Activated CD4-positive, alpha-beta T cell treated with anti-CD3 and anti-CD28 coated beads for 36 hours (primary cell): ENCODE measurements around the gene SUPT5H. TPM values are rescaled to one million over a fixed set of nuclear protein-coding genes. Genes with fewer than 3 reads are reported as not detected.

Experiments
- ATAC-seq: fragments of 200-7000 bp; cut with Tn5 transposase; one replicate; pipeline ENCODE4 v1.10.0; 2021; ENCODE audit warnings: mild to moderate bottlenecking, moderate library complexity
- CTCF ChIA-PET: fragments of 350-600 bp; sonication (Branson Sonifier 250); formaldehyde crosslinking; loops from one replicate; lab custom pipeline; 2021; ENCODE audit warnings: antibody characterized with exemption; lab: Charles Lee
- POLR2A ChIA-PET: fragments of 350-600 bp; sonication (Branson Sonifier 250); formaldehyde crosslinking; loops from one replicate; lab custom pipeline; 2021; ENCODE audit warnings: antibody characterized with exemption, inconsistent platforms; lab: Charles Lee
- DNase-seq: peaks from one replicate; pipeline ENCODE4 v3.0.0-alpha.2; 2020
- H3K27ac Mint-ChIP-seq: one replicate; pipeline ENCODE4 v1.8.0; 2021; ENCODE audit warnings: mixed read lengths
- H3K27me3 Mint-ChIP-seq: one replicate; pipeline ENCODE4 v1.8.0; 2021; ENCODE audit warnings: mixed read lengths
- H3K36me3 Mint-ChIP-seq: one replicate; pipeline ENCODE4 v1.8.0; 2021; ENCODE audit warnings: low read depth, mixed read lengths
- H3K4me1 Mint-ChIP-seq: one replicate; pipeline ENCODE4 v1.8.0; 2021; ENCODE audit warnings: mixed read lengths
- H3K4me3 Mint-ChIP-seq: one replicate; pipeline ENCODE4 v1.8.0; 2021; ENCODE audit warnings: mild to moderate bottlenecking, moderate library complexity, mixed read lengths
- H3K9me3 Mint-ChIP-seq: one replicate; pipeline ENCODE4 v1.8.0; 2021; ENCODE audit warnings: low read depth, mixed read lengths
- intact Hi-C, 2 experiments: fragments of 100-400 bp; cut with DNase I in 1 of 2; cut with micrococcal nuclease in 1 of 2; formaldehyde crosslinking; loops; one replicate each; pipeline versions ENCODE4 v1.14.2 to v1.15.1; 2022 to 2024; cut with DNase I, micrococcal nuclease
- total RNA-seq, 2 experiments: library from RNA; stranded (reverse); gene quantifications; one replicate each; pipeline ENCODE4 v1.2.3, GENCODE V29; 2021

The SUPT5H gene
- total RNA-seq, 2 experiments from 2014 or later = 157 to 165 TPM

DNA sequence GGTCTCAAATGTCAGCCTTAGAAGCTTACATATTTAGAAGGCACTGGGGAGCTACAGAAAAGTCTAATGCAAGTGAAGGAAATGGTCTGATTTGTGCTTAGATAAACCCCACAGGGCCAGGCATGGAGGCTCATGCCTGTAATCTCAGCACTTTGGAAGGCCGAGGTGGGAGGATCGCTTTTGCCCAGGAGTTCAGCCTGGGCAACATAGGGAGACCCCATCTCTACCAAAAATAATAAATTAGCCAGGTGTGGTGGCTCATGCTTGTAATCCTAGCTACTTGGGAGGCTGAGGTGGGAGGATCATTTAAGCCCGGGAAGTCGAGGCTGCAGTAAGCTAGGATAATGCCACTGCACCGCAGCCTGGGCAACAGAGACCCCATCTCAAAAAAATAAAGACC is 50.7 kb downstream of the SUPT5H start:
- POLR2A ChIA-PET = no interaction called here
- peaks cover 31% of the 10 kb centered on the region for H3K27me3 Mint-ChIP-seq
- H3K9me3 Mint-ChIP-seq = no peaks in the 10 kb centered on the region
- no peak for ATAC-seq
- CTCF ChIA-PET = interaction anchor here (0.7 to 1.0 kb wide), 4 partner anchors 19 to 175 kb away, joined by 3 to 5 read pairs (median 4); no protein-coding TSS in a partner anchor
- H3K27ac Mint-ChIP-seq = no peak overlapping the region
- no peak overlapping the region for H3K4me3 Mint-ChIP-seq
- no peaks in the 10 kb centered on the region for H3K36me3 Mint-ChIP-seq
- no peak for DNase-seq
- H3K4me1 Mint-ChIP-seq = peaks cover 14% of the 10 kb centered on the region
- intact Hi-C loops = loop anchor here in 1 of 2 experiments (5.0 kb wide), 1 partner anchor 36 kb away; the partner anchor contains the start of gene EID2B

DNA sequence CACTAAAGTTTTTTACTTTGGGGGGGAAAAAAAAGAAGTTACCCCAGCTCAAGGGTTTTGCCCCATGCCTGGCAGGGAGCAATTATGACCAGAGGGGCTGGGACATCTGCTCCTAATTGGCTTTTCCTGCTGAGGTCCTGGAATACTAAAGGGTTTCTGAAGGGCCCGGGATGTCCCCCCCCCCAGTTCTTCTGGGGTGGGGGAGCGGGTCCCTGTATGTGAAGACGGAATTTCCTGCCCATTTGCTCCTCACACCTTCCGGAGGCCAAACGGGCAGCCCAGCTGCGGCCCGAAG is 52.3 kb downstream of the SUPT5H start:
- Mint-ChIP-seq H3K27ac (no peak overlapping the region), H3K4me3 (no peak overlapping the region), H3K4me1 (peaks cover 14% of the 10 kb centered on the region), H3K27me3 (peaks cover 32% of the 10 kb centered on the region), H3K36me3 (no peaks in the 10 kb centered on the region), H3K9me3 (no peaks in the 10 kb centered on the region)
- POLR2A ChIA-PET = interaction anchor here (0.6 to 1.1 kb wide), 2 partner anchors 21 to 62 kb away, joined by 4 read pairs; partner anchors contain the start of gene RPS16
- CTCF ChIA-PET = interaction anchor here (0.6 to 1.0 kb wide), 5 partner anchors 10 to 1119 kb away, joined by 3 to 4 read pairs (median 3); no protein-coding TSS in a partner anchor
- DNase-seq = no peak
- intact Hi-C loops = loop anchor here in 1 of 2 experiments (5.0 kb wide), 1 partner anchor 35 kb away; the partner anchor contains the start of gene EID2B
- ATAC-seq = no peak

DNA sequence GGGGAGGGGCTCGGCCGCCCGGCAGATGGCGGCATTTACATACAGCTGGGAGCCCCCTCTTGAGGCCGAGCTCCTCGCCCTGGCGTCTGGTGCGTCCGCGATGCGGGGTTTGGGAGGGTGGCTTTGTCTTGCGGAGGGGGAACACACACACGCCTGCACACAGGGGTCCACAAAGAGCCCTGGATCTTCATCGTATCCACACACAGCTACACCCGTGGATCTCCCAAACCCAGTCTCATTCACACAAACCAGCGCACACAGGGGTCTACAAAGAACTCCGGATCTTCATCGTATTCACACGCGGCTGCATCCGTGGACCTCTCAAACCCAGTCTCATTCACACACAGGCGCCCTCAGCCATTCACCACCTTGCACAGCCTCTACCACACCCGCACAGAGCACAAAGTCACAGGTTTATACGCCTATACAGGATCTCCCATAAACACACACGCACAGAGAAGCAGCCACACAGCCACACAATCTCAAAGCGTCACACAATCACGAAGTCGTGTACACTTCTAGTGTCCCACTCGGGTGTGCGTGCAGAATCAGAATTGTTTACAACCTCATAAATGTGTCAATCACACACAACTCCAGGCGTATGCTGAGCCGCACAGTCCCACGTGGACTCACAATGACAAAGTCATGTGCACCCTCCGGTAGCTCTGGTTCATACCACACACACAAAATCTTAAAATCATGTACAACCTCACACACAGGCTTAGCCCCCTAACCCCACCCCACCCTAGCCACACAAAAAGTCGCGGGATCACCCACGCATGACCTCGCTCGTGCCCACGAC is 52.8 kb downstream of the SUPT5H start:
- Mint-ChIP-seq H3K4me1 (peaks cover 17% of the 10 kb centered on the region), H3K36me3 (no peaks in the 10 kb centered on the region), H3K9me3 (no peaks in the 10 kb centered on the region), H3K4me3 (peak overlapping the region; percentile 31), H3K27ac (no peak overlapping the region), H3K27me3 (peaks cover 33% of the 10 kb centered on the region)
- ATAC-seq (peak; percentile 45), DNase-seq (peak; percentile 57)
- POLR2A ChIA-PET = interaction anchor here (0.6 to 1.1 kb wide), 3 partner anchors 11 to 63 kb away, joined by 3 to 4 read pairs (median 4); partner anchors contain the start of gene RPS16
- CTCF ChIA-PET = interaction anchor here (0.6 to 2.3 kb wide), 8 partner anchors 10 to 1119 kb away, joined by 3 to 7 read pairs (median 3); no protein-coding TSS in a partner anchor
- intact Hi-C loops = loop anchor here in 1 of 2 experiments (5.0 kb wide), 1 partner anchor 34 kb away; the partner anchor contains the start of gene EID2B

DNA sequence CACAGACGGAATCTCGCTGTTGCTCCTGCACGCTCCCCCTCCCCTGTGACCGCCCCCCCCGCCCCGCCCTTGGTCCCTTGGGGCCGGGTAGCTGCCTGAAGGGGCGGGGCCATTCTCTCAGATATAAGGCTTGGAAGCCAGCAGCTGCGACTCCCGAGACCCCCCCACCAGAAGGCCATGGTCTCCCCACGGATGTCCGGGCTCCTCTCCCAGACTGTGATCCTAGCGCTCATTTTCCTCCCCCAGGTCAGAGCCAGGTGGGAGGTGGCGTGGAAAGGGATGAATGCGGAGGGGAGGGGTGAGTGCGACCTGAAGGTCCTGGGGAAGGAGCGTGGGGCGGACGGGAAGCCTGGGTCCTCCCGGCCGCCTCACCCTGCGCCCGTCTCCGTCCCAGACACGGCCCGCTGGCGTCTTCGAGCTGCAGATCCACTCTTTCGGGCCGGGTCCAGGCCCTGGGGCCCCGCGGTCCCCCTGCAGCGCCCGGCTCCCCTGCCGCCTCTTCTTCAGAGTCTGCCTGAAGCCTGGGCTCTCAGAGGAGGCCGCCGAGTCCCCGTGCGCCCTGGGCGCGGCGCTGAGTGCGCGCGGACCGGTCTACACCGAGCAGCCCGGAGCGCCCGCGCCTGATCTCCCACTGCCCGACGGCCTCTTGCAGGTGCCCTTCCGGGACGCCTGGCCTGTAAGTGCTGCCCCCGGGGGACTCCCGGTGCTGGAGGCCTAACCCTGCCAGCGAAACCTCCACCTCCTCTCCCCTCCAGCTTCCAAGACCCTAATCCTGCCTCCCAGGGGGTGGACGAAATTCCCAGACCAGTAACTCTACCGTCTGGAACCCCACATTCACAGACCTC is 53.6 kb downstream of the SUPT5H start, which contains the start of gene DLL3:
Gene DLL3 (plus strand): TSS at position 150 of the 845 bp plus-strand sequence. CDS start 28 bp downstream, at position 178.
- H3K4me3 Mint-ChIP-seq = peak within 1 kb of the TSS; percentile 31
- H3K36me3 Mint-ChIP-seq = no peaks in the 10 kb centered on the region
- H3K27me3 Mint-ChIP-seq = peaks cover 41% of the 10 kb centered on the region
- ATAC-seq (no peak), DNase-seq (peak; percentile 36)
- intact Hi-C loops = loop anchor here in 1 of 2 experiments (5.0 kb wide), 1 partner anchor 33 kb away; the partner anchor contains the start of gene EID2B
- peaks cover 19% of the 10 kb centered on the region for H3K4me1 Mint-ChIP-seq
- ChIA-PET POLR2A (interaction anchor here (0.7 kb wide), 1 partner anchor 10 kb away, joined by 3 read pairs; no protein-coding TSS in a partner anchor), CTCF (interaction anchor here (0.6 to 2.3 kb wide), 3 partner anchors 25 to 59 kb away, joined by 3 to 7 read pairs (median 3); no protein-coding TSS in a partner anchor)
- no peak within 1 kb of the TSS for H3K27ac Mint-ChIP-seq
- H3K9me3 Mint-ChIP-seq = no peaks in the 10 kb centered on the region

DNA sequence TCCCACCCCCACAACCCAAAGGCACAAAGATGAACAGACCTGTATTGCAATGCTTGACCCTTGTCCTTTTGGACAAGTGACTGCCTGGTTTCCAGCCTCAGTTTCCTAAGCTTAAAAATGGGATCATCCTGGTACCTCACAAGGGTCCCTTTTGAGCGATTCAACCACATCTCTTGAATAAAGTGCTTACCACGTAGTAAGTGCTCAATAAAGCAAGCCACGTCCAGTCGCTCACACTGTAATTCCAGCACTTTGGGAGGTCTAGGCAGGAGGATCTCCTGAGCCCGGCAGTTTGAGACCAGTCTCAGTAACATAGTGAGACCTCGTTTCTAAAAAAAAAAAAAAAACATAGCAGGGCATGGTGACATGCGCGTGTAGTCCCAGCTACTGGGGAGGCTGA is 54.5 kb downstream of the SUPT5H start:
- CTCF ChIA-PET = interaction anchor here (0.6 to 2.3 kb wide), 4 partner anchors 26 to 108 kb away, joined by 3 to 7 read pairs (median 3); no protein-coding TSS in a partner anchor
- Mint-ChIP-seq H3K9me3 (no peaks in the 10 kb centered on the region), H3K27me3 (peaks cover 49% of the 10 kb centered on the region), H3K36me3 (no peaks in the 10 kb centered on the region), H3K27ac (no peak overlapping the region), H3K4me1 (peaks cover 19% of the 10 kb centered on the region), H3K4me3 (no peak overlapping the region)
- POLR2A ChIA-PET = no interaction called here
- DNase-seq (no peak), ATAC-seq (no peak)
- intact Hi-C loops = loop anchor here in 1 of 2 experiments (5.0 kb wide), 2 partner anchors 32 to 58 kb away; partner anchors contain the start of gene EID2B

DNA sequence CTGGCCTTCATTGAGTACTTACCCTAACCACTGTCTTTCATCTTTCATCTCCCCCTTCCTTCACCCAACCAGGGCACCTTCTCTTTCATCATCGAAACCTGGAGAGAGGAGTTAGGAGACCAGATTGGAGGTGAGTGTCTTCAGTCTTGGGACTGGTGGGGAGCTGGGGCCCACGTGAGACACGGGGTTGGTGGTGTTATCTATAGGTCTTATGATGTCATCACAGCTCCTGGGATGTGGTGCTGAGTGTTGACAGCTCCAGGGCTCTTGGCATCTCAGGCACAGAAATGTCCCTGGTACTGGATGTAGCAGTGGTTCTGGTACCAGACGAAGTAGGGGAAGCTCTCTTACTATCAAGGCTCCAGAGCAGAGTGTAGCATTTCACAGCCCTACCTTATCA is 55.2 kb downstream of the SUPT5H start:
- intact Hi-C loops = loop anchor here in 1 of 2 experiments (5.0 kb wide), 1 partner anchor 58 kb away; no protein-coding TSS in a partner anchor
- no peak overlapping the region for H3K4me3 Mint-ChIP-seq
- H3K36me3 Mint-ChIP-seq = no peaks in the 10 kb centered on the region
- DNase-seq (no peak), ATAC-seq (no peak)
- H3K9me3 Mint-ChIP-seq = no peaks in the 10 kb centered on the region
- H3K4me1 Mint-ChIP-seq = peaks cover 19% of the 10 kb centered on the region
- CTCF ChIA-PET = interaction anchor here (0.6 to 2.3 kb wide), 5 partner anchors 11 to 109 kb away, joined by 3 to 7 read pairs (median 3); no protein-coding TSS in a partner anchor
- POLR2A ChIA-PET = interaction anchor here (0.6 kb wide), 1 partner anchor 57 kb away, joined by 4 read pairs; no protein-coding TSS in a partner anchor
- no peak overlapping the region for H3K27ac Mint-ChIP-seq
- peaks cover 50% of the 10 kb centered on the region for H3K27me3 Mint-ChIP-seq

DNA sequence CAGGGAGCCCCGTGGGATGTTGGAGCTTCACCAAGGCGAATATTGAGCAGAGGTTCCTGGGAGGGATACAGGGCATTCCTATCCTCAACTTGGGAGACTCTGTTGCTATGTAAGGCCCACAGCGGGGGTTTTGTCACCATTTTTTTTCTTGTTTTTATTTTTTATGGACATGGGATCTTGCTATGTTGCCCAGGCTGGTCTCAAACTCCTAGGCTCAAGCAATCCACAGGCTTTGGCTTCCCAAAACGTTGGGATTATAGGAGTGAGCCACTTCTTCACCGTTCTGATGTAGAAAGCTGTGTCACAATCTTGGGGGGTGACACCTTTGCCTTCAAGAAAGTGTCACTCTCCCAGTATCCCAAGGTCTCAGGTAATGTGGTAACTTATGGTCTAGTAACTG is 56.0 kb downstream of the SUPT5H start:
- ChIA-PET CTCF (interaction anchor here (0.5 to 0.8 kb wide), 4 partner anchors 10 to 60 kb away, joined by 3 read pairs; no protein-coding TSS in a partner anchor), POLR2A (no interaction called here)
- intact Hi-C loops = loop anchor here in 1 of 2 experiments (5.0 kb wide), 1 partner anchor 59 kb away; no protein-coding TSS in a partner anchor
- Mint-ChIP-seq H3K27me3 (peaks cover 50% of the 10 kb centered on the region), H3K36me3 (no peaks in the 10 kb centered on the region), H3K27ac (no peak overlapping the region), H3K4me1 (peaks cover 20% of the 10 kb centered on the region), H3K9me3 (no peaks in the 10 kb centered on the region), H3K4me3 (no peak overlapping the region)
- ATAC-seq = no peak
- DNase-seq = no peak

DNA sequence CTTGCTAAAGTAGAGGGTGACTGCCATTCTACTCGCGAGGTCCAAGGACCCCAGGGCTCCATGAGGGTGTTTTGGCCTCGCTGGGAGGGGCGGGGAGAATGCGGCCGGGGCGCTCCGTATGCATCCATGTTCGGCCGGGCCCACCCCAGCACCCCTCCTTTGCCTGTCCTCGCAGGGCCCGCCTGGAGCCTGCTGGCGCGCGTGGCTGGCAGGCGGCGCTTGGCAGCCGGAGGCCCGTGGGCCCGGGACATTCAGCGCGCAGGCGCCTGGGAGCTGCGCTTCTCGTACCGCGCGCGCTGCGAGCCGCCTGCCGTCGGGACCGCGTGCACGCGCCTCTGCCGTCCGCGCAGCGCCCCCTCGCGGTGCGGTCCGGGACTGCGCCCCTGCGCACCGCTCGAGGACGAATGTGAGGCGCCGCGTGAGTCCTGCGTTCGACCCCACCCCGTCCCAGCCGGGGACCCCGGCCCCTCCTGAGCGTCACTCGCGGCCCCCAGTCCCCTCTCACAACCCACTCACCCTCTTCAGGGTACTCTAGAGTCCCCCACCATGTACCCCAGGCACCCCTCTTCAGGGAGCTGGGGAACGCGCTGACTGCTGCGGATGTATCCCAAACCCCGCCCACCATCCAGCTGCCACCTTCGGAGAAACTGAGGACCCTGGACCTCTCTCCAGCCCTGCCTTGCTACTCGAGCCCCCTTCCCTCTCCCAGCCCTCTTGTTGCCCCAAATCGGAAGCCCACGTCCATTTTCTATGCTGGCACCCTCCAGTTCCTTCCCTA is 57.4 kb downstream of the SUPT5H start:
- Mint-ChIP-seq H3K4me1 (peaks cover 29% of the 10 kb centered on the region), H3K9me3 (no peaks in the 10 kb centered on the region), H3K27me3 (peaks cover 55% of the 10 kb centered on the region), H3K4me3 (no peak overlapping the region), H3K27ac (no peak overlapping the region), H3K36me3 (no peaks in the 10 kb centered on the region)
- CTCF ChIA-PET = interaction anchor here (0.6 to 1.9 kb wide), 15 partner anchors 8 to 301 kb away, joined by 3 to 13 read pairs (median 4); partner anchors contain the start of genes RPS16 and SELENOV
- POLR2A ChIA-PET = interaction anchor here (1.0 to 1.3 kb wide), 2 partner anchors 55 to 67 kb away, joined by 3 to 5 read pairs; partner anchors contain the start of gene RPS16
- intact Hi-C loops = loop anchor here (1.0 to 5.0 kb wide), 4 partner anchors 23 to 63 kb away; partner anchors contain the start of genes EID2B (in 1 of the 2) and TIMM50 (in 1 of the 2)
- peak; percentile 48 for ATAC-seq
- DNase-seq = peak; percentile 89

DNA sequence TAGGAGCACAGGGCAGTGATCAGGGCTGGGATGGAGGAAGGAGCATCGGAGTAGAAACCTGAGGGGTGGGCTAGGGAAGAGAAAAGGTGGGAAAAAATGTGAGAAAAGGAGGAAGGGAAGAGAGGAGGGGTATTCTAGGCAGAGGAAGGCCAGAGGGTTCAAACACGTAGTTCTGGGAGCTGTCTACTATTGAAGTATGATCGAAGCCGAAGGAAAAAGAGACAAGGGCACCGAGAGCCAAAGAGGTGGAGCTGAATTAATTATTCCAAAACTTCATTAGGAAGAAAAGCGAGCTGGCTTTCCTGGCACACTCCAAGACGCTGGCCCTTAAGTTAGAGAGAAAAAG is 61.2 kb downstream of the SUPT5H start:
- Mint-ChIP-seq H3K27me3 (peaks cover 45% of the 10 kb centered on the region), H3K9me3 (no peaks in the 10 kb centered on the region), H3K4me1 (peaks cover 18% of the 10 kb centered on the region), H3K36me3 (no peaks in the 10 kb centered on the region), H3K27ac (no peak overlapping the region), H3K4me3 (peak overlapping the region; percentile 41)
- ATAC-seq (no peak), DNase-seq (no peak)
- ChIA-PET POLR2A (no interaction called here), CTCF (no interaction called here)
- intact Hi-C loops = no loop called here
